HK-2 (cell line): ENCODE results near the gene PLD1.
"Not testable (repeated sequence)": the region's sequence is repeated elsewhere in the genome, so short reads cannot be mapped to it uniquely, and the experiment has no call there.

Source experiments
- DNase-seq: peaks from one replicate; pipeline ENCODE4 v3.0.0-alpha.2; 2018; ENCODE audit not compliant: unreplicated experiment

The PLD1 gene

DNA sequence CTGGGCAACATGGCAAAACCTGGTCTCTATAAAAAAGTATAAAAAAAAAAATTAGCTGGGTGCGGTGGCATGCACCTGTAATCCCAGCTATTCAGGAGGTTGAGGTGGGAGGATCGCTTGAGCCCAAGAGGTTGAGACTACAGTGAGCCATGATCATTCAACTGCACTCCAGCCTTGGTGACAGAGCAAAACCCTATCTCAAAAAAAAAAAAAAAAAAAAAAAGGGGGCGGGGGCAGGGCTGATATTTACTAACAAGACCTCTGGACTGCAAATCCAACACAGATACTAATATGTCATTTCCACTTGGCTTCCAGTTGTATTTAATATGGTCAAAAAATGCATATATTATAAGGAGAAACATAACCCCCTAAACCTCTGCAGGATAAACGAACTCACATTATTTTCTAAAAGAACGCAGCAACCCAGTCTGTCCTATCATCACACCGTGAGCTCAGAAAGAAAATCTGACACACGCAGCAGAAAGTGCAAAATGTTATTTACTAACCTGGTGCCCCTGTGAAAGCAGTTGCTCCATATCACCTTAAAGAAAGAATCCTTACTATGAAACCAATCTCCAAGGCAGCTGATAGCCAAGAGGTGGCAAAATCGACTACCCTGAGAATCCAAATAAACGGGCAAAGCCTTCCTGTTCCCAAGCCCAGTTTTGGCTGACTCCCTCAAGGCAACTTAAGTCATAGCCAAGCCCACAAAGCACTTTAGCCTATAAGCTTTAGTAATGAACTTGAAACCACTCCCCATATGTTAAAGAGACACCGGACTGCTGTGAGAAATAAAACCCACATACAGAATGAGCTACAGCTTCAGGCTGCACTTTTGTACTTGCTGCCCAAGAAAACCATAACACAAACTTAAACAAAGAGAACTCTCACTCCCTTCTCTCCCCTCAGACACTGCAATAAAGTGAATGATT is 39.3 kb downstream of the PLD1 start:
- DNase-seq, result no peak

DNA sequence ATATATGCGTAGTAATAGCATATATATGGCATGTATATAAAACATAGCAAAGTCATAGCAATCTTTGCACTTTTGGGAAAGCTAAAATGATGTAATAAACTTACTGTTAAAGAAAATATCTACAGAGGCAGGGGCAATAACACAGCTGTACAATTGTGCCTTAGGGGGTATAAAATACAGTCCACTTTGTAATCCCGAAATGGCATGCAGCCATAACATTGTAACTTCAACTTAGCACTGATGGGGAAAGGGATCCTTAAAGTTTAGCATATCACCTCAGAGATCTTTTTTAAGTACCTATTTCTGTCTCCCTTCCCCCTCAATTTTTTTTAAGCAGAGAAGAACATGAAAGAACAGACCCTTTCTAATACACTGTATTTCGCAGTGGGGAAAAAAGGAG is 40.8 kb downstream of the PLD1 start:
- no peak for DNase-seq

DNA sequence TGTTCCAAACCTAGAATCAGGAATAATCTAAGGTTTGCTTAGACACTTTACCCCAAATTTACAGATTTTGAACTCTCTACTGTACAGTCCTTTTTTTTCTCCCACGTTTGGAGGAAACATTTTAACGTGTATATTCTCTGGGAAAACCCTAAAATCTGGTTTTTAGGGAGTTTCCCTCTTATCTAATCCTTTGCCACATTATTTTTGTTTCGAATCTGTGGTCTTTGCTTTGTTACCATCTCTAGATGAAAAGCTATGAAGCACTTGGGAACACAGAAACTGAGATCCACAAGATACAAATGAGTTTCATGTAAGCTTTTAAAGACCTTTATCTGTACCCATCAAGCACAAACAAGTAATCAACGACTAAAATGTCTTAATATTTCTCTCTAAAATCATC is 41.3 kb downstream of the PLD1 start:
- DNase-seq, result no peak

- DNase-seq, result no peak
These were observed 41.9 kb downstream of the PLD1 start for GRCh38 chr3:171768281-171768900.

- DNase-seq, result no peak
These were observed 44.8 kb downstream of the PLD1 start for GRCh38 chr3:171765511-171765887.

- DNase-seq, result no peak
These were observed 46.9 kb downstream of the PLD1 start for GRCh38 chr3:171763392-171763791.

- DNase-seq, result no peak
These were observed 49.8 kb downstream of the PLD1 start for GRCh38 chr3:171760477-171760876.

- no peak for DNase-seq
These were observed 52.2 kb downstream of the PLD1 start for GRCh38 chr3:171758109-171758508.

DNA sequence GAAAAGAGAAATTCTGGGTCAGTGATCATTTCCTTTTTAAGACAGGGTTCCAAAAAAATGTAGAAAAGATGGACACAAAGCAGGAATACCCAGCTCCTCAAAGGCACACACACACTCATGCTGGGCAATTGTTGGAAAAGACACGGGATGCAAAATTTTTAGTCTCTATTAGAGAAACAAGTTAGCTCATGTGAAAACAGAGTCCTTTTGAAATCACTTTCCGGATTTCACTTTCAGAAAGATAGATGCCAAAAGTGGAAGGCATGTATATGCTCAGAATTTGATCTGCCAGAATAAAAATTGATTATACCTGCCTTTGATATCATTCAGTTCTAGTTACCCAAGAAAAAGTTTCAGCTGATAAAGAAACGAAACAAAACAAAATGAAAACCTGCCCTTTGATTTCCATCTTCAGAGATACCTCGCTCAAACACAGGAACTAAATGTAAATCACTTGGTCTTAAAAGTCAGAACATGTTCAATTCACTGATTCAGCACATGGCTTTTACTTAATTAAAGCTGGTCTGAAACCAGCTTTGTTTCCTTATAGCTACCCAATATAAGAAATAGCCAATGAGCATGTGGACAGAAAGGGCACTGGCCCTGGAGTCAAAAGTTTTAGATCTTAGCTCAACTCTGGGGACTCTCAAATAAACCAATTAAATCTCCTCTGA is 52.8 kb downstream of the PLD1 start:
- no peak for DNase-seq

DNA sequence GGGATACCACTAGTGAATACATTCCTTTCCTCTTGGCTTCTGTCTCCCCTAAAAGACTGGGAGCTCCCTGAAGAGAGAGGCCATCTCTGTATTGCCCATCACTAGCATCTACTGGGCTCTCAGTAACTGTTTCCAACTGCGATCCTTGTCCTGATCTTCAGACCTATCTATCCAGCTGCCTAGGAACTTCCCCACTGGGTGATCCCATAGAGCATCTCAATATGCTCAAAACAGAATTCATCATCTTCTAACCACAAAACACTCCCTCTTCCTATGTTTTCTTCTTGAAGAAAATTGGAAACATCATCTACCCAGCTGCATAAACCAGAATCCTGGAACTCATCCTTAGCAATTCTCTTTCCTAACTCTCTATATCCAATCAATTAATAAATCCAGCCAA is 54.6 kb downstream of the PLD1 start:
- no peak for DNase-seq

DNA sequence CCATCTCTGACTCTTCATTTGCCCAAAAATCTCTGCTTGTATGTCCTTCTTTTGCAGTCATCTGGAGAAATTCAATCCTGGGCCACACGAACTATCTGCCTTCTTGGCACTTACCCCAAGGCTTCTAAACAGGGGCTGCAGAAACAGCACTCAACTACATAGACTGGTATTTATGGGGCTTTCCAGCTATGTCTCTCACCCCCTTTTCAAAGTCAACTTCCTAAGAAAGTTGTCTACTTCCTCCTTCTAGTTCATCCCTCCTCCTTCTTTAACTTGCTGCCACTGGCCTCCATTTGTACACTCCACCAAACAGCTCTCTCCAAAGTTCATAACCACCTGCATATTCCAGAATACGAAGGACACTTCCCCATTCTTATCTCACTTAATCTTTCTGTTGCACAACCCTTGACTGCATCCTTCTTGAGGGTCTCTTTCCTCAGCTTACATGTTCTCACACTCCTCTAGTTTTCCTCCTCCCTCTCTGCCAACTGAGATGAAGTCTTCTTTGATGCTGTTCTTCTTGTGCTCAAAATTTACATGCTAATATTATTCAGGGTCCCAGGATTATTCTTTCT is 55.2 kb downstream of the PLD1 start:
- no peak for DNase-seq

DNA sequence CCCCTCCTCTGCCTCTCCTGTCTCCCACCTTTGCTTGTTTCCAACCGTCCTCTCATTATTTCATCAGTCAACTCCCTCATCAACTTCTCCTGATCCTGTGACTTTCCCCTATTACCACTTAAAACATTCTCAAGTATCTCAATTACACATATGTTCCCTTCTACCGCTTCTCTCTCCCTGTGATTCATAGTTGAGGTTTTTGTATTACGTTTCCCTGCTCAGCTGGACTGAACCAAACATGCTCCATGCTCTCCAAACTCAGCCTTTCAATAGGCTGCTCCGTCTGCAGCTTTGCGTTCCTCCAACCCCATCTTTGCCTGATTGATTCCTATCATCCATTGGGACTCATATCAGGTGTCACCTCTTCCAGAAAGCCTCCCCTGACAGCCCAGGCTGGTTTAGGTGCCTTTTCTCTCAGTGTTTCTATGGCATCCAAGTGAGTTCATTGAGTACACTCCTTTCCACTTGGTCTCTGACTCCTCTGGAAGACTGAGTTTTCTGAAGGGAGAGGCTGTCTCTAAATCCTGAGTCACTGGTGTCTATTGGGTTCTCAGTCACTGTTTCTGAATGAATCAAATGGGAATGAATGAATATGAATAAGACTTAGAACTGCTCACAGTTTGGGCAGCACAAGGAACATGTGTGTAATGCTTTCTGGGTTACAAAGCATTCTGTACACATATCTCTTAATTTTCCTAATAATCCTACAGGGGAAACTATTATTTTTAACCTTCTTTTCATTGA is 56.4 kb downstream of the PLD1 start:
- DNase-seq, result no peak

GRCh38 chr3:171753025-171753472 is 57.2 kb downstream of the PLD1 start:
- no peak for DNase-seq

GRCh38 chr3:171752329-171752728 is 58.0 kb downstream of the PLD1 start:
- no peak for DNase-seq

- no peak for DNase-seq
These were observed 61.2 kb downstream of the PLD1 start for GRCh38 chr3:171749124-171749523.

DNA sequence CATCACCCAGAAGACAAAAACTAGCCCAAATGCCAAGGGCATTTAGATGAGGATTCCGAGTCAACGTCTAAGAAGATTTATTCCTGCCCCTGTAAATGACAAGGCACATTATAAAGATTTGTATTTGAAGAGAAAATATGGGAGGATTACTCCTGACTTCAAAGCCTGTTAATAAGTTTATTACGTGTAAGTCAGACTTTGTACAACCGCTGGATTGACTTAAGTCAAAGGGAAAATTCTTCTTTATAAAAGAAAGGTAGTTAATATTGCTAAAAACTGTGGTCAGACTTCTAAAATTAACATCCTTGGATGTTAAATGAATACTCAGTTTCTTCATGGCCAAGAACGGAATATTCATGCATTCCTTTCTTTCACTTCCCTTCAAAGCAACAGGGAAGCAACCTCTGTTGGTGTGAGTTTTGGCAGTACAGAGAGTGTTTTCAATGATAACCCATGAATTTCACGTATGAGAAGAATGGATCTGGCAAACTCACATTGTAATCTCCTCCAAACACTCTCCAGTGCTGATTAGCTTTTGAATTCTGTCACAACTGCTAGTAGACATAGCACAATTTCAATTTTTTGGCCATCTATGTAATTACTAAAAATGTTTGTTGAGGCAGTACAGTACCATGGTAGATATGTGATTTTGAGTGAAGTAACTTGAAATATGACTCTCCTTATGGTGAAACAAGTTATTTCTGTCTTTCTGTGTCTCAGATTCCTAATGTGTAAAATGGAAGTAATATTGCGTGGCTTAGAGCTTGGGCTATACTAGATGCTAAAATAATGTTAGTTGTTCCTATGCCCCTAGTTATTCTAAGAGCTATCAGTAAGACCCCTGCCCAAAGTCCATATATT is 62.0 kb downstream of the PLD1 start:
- DNase-seq, result no peak

GRCh38 chr3:171747223-171747920 is 62.9 kb downstream of the PLD1 start:
- DNase-seq, result no peak

DNA sequence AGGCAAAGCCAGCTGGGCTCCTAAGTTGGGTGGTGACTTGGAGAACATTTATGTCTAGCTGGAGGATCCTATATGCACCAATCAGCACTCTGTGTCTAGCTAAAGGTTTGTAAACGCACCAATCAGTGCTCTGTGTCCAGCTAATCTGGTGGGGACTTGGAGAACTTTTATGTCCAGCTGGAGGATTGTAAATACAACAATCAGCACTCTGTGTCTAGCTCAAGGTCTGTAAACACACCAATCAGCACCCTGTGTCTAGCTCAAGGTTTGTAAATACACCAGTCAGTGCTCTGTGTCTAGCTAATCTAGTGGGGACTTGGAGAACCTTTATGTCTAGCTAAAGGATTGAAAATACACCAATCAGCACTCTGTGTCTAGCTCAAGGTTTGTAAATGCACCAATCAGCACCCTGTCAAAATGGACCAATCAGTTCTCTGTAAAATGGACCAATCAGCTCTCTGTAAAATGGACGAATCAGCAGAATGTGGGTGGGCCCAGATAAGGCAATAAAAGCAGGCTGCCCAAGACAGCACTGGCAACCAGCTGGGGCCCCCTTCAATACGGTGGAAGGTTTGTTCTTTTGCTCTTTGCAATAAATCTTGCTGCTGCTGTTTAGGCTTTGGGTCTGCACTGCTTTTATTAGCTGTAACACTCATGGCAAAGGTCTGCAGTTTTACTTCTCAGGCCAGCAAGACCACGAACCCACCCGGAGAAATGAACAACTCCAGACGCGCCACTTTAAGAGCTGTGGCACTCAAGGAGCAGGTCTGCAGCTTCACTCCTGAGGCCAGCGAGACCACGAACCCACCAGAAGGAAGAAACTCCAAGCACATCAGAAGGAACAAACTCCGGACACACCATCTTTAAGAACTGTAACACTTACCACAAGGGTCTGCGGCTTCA is 63.7 kb downstream of the PLD1 start:
- DNase-seq, result not testable (repeated sequence)
